Kidney (tissue), 14 donors: ENCODE data around the gene MAPK1. TPM values are rescaled to one million over a fixed set of nuclear protein-coding genes. Genes with fewer than 3 reads are reported as not detected.
"Not testable (repeated sequence)": the region's sequence is repeated elsewhere in the genome, so short reads cannot be mapped to it uniquely, and the experiment has no call there.

Experiments
- DNase-seq, 5 donors: peaks; one replicate each; pipeline ENCODE4 v3.0.0-alpha.2; 2013 to 2020
- FAIRE-seq: peaks from 2 replicates; lab custom pipeline; 2012; peaks lifted over from hg19 to GRCh38; lab: Jason Lieb, UNC
- H3K27ac ChIP-seq, 2 donors: one replicate each; pipeline ENCODE4 v1.7.0; 2013; ENCODE audit warnings: low read depth in 2 of 2, low read length in 2 of 2, inconsistent platforms in 1 of 2
- H3K27me3 ChIP-seq: one replicate; pipeline ENCODE4 v1.7.1; 2013; ENCODE audit warnings: low read length, inconsistent platforms; ENCODE audit not compliant: control insufficient read depth, insufficient read depth
- H3K36me3 ChIP-seq, 3 donors: one replicate each; pipeline versions ENCODE4 v1.7.0 to v1.7.1; 2013; ENCODE audit warnings: low read length in 3 of 3, control low read depth in 1 of 3, inconsistent platforms in 1 of 3; ENCODE audit not compliant: insufficient read depth in 3 of 3, control insufficient read depth in 2 of 3
- H3K4me1 ChIP-seq, 3 donors: one replicate each; pipeline versions ENCODE4 v1.7.0 to v1.7.1; 2013; ENCODE audit warnings: low read length in 3 of 3, inconsistent platforms in 1 of 3, low read depth in 1 of 3; ENCODE audit not compliant: control insufficient read depth in 2 of 3, insufficient read depth in 2 of 3
- H3K4me3 ChIP-seq, 3 donors: one replicate each; pipeline versions ENCODE4 v1.7.0 to v1.8.1; 2013; ENCODE audit warnings: low read length in 3 of 3, control low read depth in 1 of 3, inconsistent platforms in 1 of 3
- H3K9ac ChIP-seq, 3 donors: one replicate each; pipeline versions ENCODE4 v1.7.0 to v1.7.1; 2013; ENCODE audit warnings: low read length in 3 of 3, control low read depth in 1 of 3, inconsistent platforms in 1 of 3
- H3K9me3 ChIP-seq, 3 donors: one replicate each; pipeline versions ENCODE4 v1.7.0 to v1.7.1; 2013; ENCODE audit warnings: low read length in 3 of 3, control low read depth in 1 of 3, inconsistent platforms in 1 of 3; ENCODE audit not compliant: control insufficient read depth in 2 of 3, insufficient read depth in 1 of 3
- intact Hi-C: fragments of 100-400 bp; cut with DNase I; formaldehyde crosslinking; loops from one replicate; pipeline ENCODE4 v1.11.1; 2022
- polyA plus RNA-seq: library from polyadenylated mRNA; stranded (reverse); fragments of 350-450 nt; fragmentation: Illumina TruSeq; extraction: RNeasy Lipid Tissue Mini Kit (QIAGEN cat#74804); gene quantifications from one replicate; pipeline ENCODE4 v1.2.3, GENCODE V29; 2014; ENCODE audit warnings: low read depth, low replicate concordance; ENCODE audit not compliant: insufficient read depth
- total RNA-seq: library from RNA; stranded (reverse); fragmentation: NEBNext Ultra II Directional; extraction: Animal tissue kit (Norgen Biotek cat#: 25700); gene quantifications from one replicate; pipeline ENCODE4 v1.2.1, GENCODE V29; 2021
- TF ChIP-seq, protein P1 (sequence below): IDR thresholded peaks from 3 replicates; pipeline ENCODE4 v1.5.1; 2012; ENCODE audit warnings: mild to moderate bottlenecking, moderate library complexity, borderline replicate concordance; ENCODE audit not compliant: insufficient read depth; ENCODE audit errors: extremely low read depth
- donor health status: control.
- donor health status: control.
- donor health status: control.
- donor health status: control.
- donor health status: control.
- donor health status: DM: yes; HTN: yes; CAD: no.
- donor health status: Normal renal cell carcinoma (clear cell type).

Gene MAPK1
- total and polyA plus RNA-seq, 2 donors from 2014 or later, result 21.3 to 128 TPM

DNA sequence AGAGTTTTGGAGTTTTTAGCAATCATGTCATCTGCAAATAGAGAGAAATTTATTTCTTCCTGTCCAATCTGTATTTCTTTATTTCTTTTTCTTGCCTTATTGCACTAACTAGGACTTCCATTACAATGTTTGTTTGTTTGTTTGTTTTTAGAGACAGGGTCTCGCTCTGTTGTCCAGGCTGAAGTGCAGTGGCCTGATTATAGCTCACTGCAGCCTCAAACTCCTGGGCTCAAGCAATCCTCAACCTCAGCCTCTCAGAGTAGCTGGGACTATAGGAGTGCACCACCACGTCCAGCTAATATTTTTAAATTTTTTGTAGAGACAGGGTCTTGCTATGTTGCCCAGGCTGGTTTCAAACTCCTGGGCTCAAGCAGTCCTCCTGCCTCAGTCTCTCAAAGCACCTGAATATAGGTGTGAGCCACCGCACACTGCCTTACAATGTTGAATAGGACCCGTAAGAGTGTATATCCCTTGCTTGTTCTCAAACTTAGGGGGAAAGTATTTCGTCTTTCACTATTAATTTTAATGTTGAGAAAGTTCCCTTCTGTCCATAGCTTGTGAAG lies 29.6 kb upstream of the MAPK1 start:
- Histone ChIP-seq H3K27ac (no peak overlapping the region), H3K36me3 (no peaks in the 10 kb centered on the region), H3K4me3 (no peak overlapping the region), H3K4me1 (no peaks in the 10 kb centered on the region), H3K9ac (no peak overlapping the region), H3K9me3 (no peaks in the 10 kb centered on the region), H3K27me3 (no peaks in the 10 kb centered on the region)
- DNase-seq, result no peak
- TF ChIP-seq, protein P1, sequence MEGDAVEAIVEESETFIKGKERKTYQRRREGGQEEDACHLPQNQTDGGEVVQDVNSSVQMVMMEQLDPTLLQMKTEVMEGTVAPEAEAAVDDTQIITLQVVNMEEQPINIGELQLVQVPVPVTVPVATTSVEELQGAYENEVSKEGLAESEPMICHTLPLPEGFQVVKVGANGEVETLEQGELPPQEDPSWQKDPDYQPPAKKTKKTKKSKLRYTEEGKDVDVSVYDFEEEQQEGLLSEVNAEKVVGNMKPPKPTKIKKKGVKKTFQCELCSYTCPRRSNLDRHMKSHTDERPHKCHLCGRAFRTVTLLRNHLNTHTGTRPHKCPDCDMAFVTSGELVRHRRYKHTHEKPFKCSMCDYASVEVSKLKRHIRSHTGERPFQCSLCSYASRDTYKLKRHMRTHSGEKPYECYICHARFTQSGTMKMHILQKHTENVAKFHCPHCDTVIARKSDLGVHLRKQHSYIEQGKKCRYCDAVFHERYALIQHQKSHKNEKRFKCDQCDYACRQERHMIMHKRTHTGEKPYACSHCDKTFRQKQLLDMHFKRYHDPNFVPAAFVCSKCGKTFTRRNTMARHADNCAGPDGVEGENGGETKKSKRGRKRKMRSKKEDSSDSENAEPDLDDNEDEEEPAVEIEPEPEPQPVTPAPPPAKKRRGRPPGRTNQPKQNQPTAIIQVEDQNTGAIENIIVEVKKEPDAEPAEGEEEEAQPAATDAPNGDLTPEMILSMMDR, result no peak
- FAIRE-seq, result no peak
- intact Hi-C loops, result no loop called here

DNA sequence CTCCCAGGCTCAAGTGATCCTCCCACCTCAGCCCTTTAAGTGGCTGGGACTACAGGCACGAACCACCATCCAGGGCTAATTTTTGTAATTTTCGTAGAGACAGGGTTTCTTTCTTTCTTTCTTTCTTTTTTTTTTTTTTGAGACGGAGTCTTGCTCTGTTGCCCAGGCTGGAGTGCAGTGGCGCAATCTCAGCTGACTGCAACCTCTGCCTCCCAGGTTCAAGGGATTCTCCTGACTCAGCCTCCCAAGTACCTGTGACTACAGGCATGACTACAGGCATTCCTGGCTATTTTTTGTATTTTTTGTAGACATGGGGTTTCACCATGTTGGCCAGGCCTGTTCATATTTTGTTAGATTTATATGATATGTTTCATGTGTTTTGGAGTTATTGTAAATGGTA lies 28.8 kb upstream of the MAPK1 start:
- intact Hi-C loops, H3K4me1 ChIP-seq, DNase-seq, H3K9me3 ChIP-seq, H3K27me3 ChIP-seq, H3K36me3 ChIP-seq, FAIRE-seq, H3K9ac ChIP-seq, H3K4me3 ChIP-seq, H3K27ac ChIP-seq: not testable (repeated sequence)

DNA sequence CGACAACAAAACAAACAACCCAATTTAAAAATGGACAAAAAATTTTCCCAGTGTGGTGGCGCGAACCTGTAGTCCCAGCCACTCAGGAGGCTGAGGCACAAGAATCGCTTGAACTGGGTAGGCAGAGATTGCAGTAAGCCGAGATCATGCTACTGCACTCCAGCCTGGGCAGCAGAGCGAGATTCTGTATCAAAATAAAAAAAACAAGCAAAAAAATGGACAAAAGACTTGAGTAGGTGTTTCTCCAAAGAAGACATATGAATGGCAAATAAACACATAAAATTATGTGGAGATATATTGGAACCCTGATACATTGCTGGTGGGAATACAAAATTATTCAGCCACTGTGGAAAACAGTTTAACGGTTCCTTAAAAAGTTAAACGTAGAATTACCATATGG lies 27.4 kb upstream of the MAPK1 start:
- Histone ChIP-seq H3K9ac (no peak overlapping the region), H3K4me1 (no peaks in the 10 kb centered on the region), H3K9me3 (no peaks in the 10 kb centered on the region), H3K36me3 (no peaks in the 10 kb centered on the region), H3K4me3 (no peak overlapping the region), H3K27ac (no peak overlapping the region), H3K27me3 (no peaks in the 10 kb centered on the region)
- intact Hi-C loops, result no loop called here
- FAIRE-seq, result no peak
- DNase-seq, result no peak
- TF ChIP-seq, protein P1, result no peak

DNA sequence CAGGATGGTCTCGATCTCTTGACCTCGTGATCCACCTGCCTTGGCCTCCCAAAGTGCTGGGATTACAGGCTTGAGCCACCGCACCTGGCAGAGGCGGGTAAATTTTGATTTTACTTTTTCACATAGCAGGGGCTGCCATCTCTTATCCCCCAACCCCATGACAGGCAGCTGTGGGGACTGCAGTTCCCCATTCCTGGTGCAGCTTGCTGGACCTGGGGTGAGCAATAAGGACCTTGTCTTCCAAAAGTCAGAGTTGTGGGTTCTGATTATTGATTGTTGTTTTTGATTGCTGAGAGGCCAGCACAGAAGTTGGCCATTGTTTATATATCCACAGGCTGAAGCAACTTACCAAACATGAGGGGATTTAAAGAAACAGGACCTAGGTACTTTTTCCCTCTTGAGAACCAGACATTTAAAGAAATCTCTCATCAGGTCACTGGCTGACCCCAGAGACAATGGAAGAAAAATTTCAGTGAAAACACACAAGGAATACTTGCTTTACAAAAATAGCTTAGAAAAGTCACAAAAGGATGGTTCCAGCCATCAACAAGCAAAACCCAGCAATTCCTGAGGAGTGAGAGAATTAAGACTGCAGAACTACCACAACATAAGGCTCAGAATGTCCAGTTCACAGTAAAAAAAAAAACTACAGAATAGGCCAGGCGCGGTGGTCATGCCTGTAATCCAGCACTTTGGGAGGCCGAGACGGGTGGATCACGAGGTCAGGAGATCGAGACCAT lies 22.0 kb upstream of the MAPK1 start:
- DNase-seq (no peak), FAIRE-seq (no peak)
- Histone ChIP-seq H3K27ac (no peak overlapping the region), H3K4me1 (no peaks in the 10 kb centered on the region), H3K27me3 (no peaks in the 10 kb centered on the region), H3K4me3 (no peak overlapping the region), H3K9me3 (no peaks in the 10 kb centered on the region), H3K36me3 (no peaks in the 10 kb centered on the region), H3K9ac (no peak overlapping the region)
- TF ChIP-seq, protein P1, result no peak
- intact Hi-C loops, result no loop called here
